OCI-LY1 (cell line): ENCODE results near the gene PRR5L.

Source experiments
- H2AFZ ChIP-seq: fragments of 200-600 bp; sonication (generic), shearing (Covaris generic); 2 replicates; pipeline ENCODE4 v1.6.0; 2014; ENCODE audit warnings: antibody characterized with exemption, mild to moderate bottlenecking, low read length
- H3F3A ChIP-seq: fragments of 200-600 bp; sonication (generic), shearing (Covaris generic); 2 replicates; pipeline ENCODE4 v1.6.0; 2014; ENCODE audit warnings: mild to moderate bottlenecking, antibody characterized with exemption, low read length, moderate library complexity; ENCODE audit not compliant: insufficient read depth
- H3K27ac ChIP-seq: fragments of 200-600 bp; sonication (generic); 2 replicates; pipeline ENCODE4 v1.5.1; 2014; ENCODE audit warnings: low read length, mixed run types, mild to moderate bottlenecking, low read depth; ENCODE audit not compliant: poor library complexity, severe bottlenecking
- H3K27me3 ChIP-seq: fragments of 200-600 bp; sonication (generic); 2 replicates; pipeline ENCODE4 v1.6.0; 2014; ENCODE audit warnings: antibody characterized with exemption, mild to moderate bottlenecking, low read length, moderate library complexity; ENCODE audit not compliant: insufficient read depth
- H3K36me3 ChIP-seq: fragments of 200-600 bp; sonication (generic); 2 replicates; pipeline ENCODE4 v1.6.1; 2014; ENCODE audit warnings: mild to moderate bottlenecking, antibody characterized with exemption, low read length, moderate library complexity, mixed read lengths; ENCODE audit not compliant: insufficient read depth
- H3K4me1 ChIP-seq: fragments of 200-600 bp; sonication (generic); 2 replicates; pipeline ENCODE4 v1.5.1; 2014; ENCODE audit warnings: mild to moderate bottlenecking, low read length, moderate library complexity; ENCODE audit not compliant: insufficient read depth, severe bottlenecking
- H3K4me2 ChIP-seq: fragments of 200-600 bp; sonication (generic), shearing (Covaris generic); 2 replicates; pipeline ENCODE4 v1.6.1; 2014; ENCODE audit warnings: low read length
- H3K4me3 ChIP-seq: fragments of 200-600 bp; sonication (generic); 2 replicates; pipeline ENCODE4 v1.5.1; 2014; ENCODE audit warnings: low read length, low read depth, mild to moderate bottlenecking, mixed read lengths; ENCODE audit not compliant: poor library complexity, severe bottlenecking
- H3K79me2 ChIP-seq: fragments of 200-600 bp; shearing (Covaris generic); 2 replicates; pipeline ENCODE4 v1.6.1; 2016; ENCODE audit warnings: mixed run types, low read length, mixed read lengths; ENCODE audit not compliant: insufficient read depth
- H3K9ac ChIP-seq: fragments of 200-600 bp; sonication (generic), shearing (Covaris generic); 2 replicates; pipeline ENCODE4 v1.6.1; 2014; ENCODE audit warnings: mild to moderate bottlenecking, low read length, mixed read lengths
- H3K9me2 ChIP-seq: fragments of 200-600 bp; sonication (generic), shearing (Covaris generic); 2 replicates; pipeline ENCODE4 v1.6.1; 2014; ENCODE audit warnings: low read depth, mild to moderate bottlenecking, low read length, mixed read lengths
- H3K9me3 ChIP-seq: fragments of 200-600 bp; shearing (Covaris generic); 2 replicates; pipeline ENCODE4 v1.6.1; 2014; ENCODE audit warnings: low read length, mixed read lengths
- H4K20me1 ChIP-seq: fragments of 200-600 bp; sonication (generic), shearing (Covaris generic); 2 replicates; pipeline ENCODE4 v1.6.0; 2016; ENCODE audit warnings: mild to moderate bottlenecking, low read length; ENCODE audit not compliant: insufficient read depth
- CTCF ChIP-seq: fragments of 200-600 bp; sonication (generic), shearing (Covaris generic); IDR thresholded peaks from 2 replicates; pipeline ENCODE4 v1.5.1; 2017; ENCODE audit warnings: mild to moderate bottlenecking, antibody characterized with exemption, low read length, moderate library complexity, mixed read lengths
- EZH2 ChIP-seq: fragments of 200-600 bp; sonication (generic), shearing (Covaris generic); IDR thresholded peaks from 2 replicates; pipeline ENCODE4 v1.8.0; 2017; ENCODE audit warnings: borderline replicate concordance, mixed run types, mild to moderate bottlenecking, antibody characterized with exemption, low read length, moderate library complexity, mixed read lengths

PRR5L gene

GRCh38 chr11:36326524-36327419 is 30.7 kb downstream of the PRR5L start:
- no peak overlapping the region for H3K4me2 ChIP-seq
- no peaks in the 10 kb centered on the region for H3K36me3 ChIP-seq
- H3K27me3 ChIP-seq = no peaks in the 10 kb centered on the region
- no peaks in the 10 kb centered on the region for H3F3A ChIP-seq
- no peak overlapping the region for H3K27ac ChIP-seq
- H3K9me2 ChIP-seq = no peaks in the 10 kb centered on the region
- no peak for TF ChIP-seq CTCF
- no peak for TF ChIP-seq EZH2
- no peak overlapping the region for H2AFZ ChIP-seq
- H4K20me1 ChIP-seq = no peaks in the 10 kb centered on the region
- no peaks in the 10 kb centered on the region for H3K9me3 ChIP-seq
- no peak overlapping the region for H3K9ac ChIP-seq
- H3K79me2 ChIP-seq = no peaks in the 10 kb centered on the region
- H3K4me1 ChIP-seq = no peaks in the 10 kb centered on the region
- no peak overlapping the region for H3K4me3 ChIP-seq

- H2AFZ ChIP-seq = no peak overlapping the region
- H3K27me3 ChIP-seq = no peaks in the 10 kb centered on the region
- H3K4me2 ChIP-seq = no peak overlapping the region
- H3K79me2 ChIP-seq = no peaks in the 10 kb centered on the region
- no peak overlapping the region for H3K27ac ChIP-seq
- no peaks in the 10 kb centered on the region for H3K9me2 ChIP-seq
- TF ChIP-seq CTCF = no peak
- TF ChIP-seq EZH2 = no peak
- H3K4me1 ChIP-seq = no peaks in the 10 kb centered on the region
- H3K9ac ChIP-seq = no peak overlapping the region
- no peaks in the 10 kb centered on the region for H4K20me1 ChIP-seq
- H3K9me3 ChIP-seq = no peaks in the 10 kb centered on the region
- no peak overlapping the region for H3K4me3 ChIP-seq
- H3K36me3 ChIP-seq = no peaks in the 10 kb centered on the region
- H3F3A ChIP-seq = no peaks in the 10 kb centered on the region
These were observed 33.0 kb downstream of the PRR5L start for GRCh38 chr11:36328966-36329673.

DNA sequence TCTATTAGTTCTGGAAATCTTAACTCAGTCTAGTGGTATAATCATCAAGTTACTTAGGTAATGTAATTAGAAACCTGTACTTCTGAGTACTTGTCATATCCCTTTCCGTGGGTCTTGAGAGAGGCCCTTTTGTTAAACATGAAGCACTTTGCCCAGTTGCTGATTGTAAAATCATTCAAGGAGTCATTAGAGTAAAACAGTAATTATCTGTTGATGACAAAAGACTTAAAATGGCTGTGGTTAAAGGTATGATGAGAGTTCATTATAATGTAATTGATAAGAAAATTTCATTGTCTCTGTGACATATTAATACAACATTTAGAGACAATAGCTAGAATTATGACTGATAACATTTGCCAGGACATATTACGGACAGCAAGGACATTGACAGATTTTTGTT is 34.3 kb downstream of the PRR5L start:
- H3K27ac ChIP-seq = no peak overlapping the region
- H4K20me1 ChIP-seq = no peaks in the 10 kb centered on the region
- no peak overlapping the region for H3K4me3 ChIP-seq
- no peak overlapping the region for H3K9ac ChIP-seq
- H3K4me1 ChIP-seq = no peaks in the 10 kb centered on the region
- no peak overlapping the region for H2AFZ ChIP-seq
- no peak overlapping the region for H3K4me2 ChIP-seq
- TF ChIP-seq EZH2 (no peak), CTCF (no peak)
- no peaks in the 10 kb centered on the region for H3F3A ChIP-seq
- H3K9me3 ChIP-seq = no peaks in the 10 kb centered on the region
- no peaks in the 10 kb centered on the region for H3K36me3 ChIP-seq
- H3K27me3 ChIP-seq = no peaks in the 10 kb centered on the region
- no peaks in the 10 kb centered on the region for H3K79me2 ChIP-seq
- no peaks in the 10 kb centered on the region for H3K9me2 ChIP-seq
